Osteocyte (in vitro differentiated cells): Measurements from ENCODE around the gene FAM78B. TPM values are rescaled to one million over a fixed set of nuclear protein-coding genes. Genes with fewer than 3 reads are reported as not detected.

Source experiments
- DNase-seq: peaks from one replicate; pipeline ENCODE4 v3.0.0; 2021; ENCODE audit warnings: mixed read lengths; ENCODE audit not compliant: unreplicated experiment; ENCODE audit errors: extremely low spot score
- H3K27ac Mint-ChIP-seq: one replicate; pipeline ENCODE4 v1.8.0; 2021; ENCODE audit warnings: mild to moderate bottlenecking, mixed read lengths; ENCODE audit not compliant: unreplicated experiment
- H3K27me3 Mint-ChIP-seq: one replicate; pipeline ENCODE4 v1.8.0; 2021; ENCODE audit warnings: mixed read lengths; ENCODE audit not compliant: unreplicated experiment
- H3K36me3 Mint-ChIP-seq: one replicate; pipeline ENCODE4 v1.8.0; 2021; ENCODE audit warnings: mixed read lengths; ENCODE audit not compliant: unreplicated experiment
- H3K4me1 Mint-ChIP-seq: one replicate; pipeline ENCODE4 v1.8.0; 2021; ENCODE audit warnings: mixed read lengths; ENCODE audit not compliant: unreplicated experiment
- H3K4me3 Mint-ChIP-seq: one replicate; pipeline ENCODE4 v1.8.0; 2021; ENCODE audit warnings: mild to moderate bottlenecking, moderate library complexity, mixed read lengths; ENCODE audit not compliant: unreplicated experiment
- H3K9me3 Mint-ChIP-seq: one replicate; pipeline ENCODE4 v1.8.0; 2021; ENCODE audit warnings: mixed read lengths; ENCODE audit not compliant: unreplicated experiment
- total RNA-seq: library from RNA; stranded (reverse); gene quantifications from 2 replicates; pipeline ENCODE4 v1.2.1, GENCODE V29; 2021
- TF ChIP-seq, protein P1 (sequence below): fragments of 200-600 bp; sonication (generic); IDR thresholded peaks from 2 replicates; pipeline ENCODE4 v1.5.0; 2021; ENCODE audit warnings: antibody characterized with exemption, mild to moderate bottlenecking, moderate library complexity

Gene FAM78B
- total RNA-seq, 1 donor from 2014 or later, result 0.51 TPM

DNA sequence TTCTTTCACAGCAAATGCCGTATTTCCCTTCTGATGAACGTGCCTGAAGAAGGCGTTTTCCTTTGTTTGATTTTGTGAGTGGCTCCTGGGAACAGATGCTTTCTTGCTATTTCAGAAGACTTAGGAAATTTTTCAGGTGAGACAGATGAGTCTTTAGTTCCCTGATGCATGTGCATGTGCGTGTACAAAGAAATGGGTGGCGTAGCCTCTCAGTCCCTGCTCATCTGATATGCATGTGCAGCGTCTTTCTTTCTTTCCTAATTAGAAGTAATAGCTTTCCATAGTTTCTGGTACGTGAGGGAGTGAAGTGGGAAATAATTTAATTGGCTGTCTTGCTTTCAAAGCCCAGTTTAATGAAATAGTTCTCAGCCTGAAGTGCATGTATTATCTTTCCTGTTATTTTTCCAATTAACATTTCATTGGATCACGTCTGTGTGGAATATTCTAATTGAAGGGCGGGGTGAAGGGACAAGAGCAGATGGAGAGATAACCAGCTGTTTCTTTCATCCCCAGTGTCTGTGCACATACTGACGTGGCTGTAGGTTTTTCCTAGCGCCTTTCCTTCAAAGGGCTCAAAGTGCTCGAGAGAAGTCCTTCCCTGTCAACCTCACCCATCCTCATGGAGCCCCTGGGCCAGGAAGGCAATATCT lies 104.3 kb downstream of the FAM78B start:
- Mint-ChIP-seq H3K27me3 (no peaks in the 10 kb centered on the region), H3K27ac (no peak overlapping the region), H3K36me3 (no peaks in the 10 kb centered on the region), H3K9me3 (no peaks in the 10 kb centered on the region), H3K4me3 (no peak overlapping the region), H3K4me1 (no peaks in the 10 kb centered on the region)
- no peak for DNase-seq
- TF ChIP-seq, protein P1, sequence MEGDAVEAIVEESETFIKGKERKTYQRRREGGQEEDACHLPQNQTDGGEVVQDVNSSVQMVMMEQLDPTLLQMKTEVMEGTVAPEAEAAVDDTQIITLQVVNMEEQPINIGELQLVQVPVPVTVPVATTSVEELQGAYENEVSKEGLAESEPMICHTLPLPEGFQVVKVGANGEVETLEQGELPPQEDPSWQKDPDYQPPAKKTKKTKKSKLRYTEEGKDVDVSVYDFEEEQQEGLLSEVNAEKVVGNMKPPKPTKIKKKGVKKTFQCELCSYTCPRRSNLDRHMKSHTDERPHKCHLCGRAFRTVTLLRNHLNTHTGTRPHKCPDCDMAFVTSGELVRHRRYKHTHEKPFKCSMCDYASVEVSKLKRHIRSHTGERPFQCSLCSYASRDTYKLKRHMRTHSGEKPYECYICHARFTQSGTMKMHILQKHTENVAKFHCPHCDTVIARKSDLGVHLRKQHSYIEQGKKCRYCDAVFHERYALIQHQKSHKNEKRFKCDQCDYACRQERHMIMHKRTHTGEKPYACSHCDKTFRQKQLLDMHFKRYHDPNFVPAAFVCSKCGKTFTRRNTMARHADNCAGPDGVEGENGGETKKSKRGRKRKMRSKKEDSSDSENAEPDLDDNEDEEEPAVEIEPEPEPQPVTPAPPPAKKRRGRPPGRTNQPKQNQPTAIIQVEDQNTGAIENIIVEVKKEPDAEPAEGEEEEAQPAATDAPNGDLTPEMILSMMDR, result no peak

DNA sequence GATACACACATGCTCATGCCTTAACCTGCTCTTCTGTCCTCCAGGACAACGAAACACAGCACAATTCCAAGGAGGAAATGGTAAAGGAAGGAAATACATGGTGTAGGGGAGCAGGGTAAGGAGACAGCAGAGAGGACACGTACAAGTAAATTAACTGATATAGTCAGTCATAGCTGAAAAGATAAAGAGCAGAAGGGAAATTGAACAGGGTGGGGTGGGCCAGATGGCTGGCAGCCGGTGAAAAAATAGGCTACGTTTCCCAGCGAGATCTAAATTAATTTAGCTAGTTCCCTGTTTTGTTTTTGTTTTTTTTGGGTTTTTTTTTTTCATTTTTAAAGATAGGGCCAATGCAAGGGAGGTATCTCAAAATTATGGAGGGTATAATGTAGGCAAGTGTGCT lies 109.2 kb downstream of the FAM78B start:
- no peak for DNase-seq
- H3K9me3 Mint-ChIP-seq, result no peaks in the 10 kb centered on the region
- H3K4me3 Mint-ChIP-seq, result no peak overlapping the region
- no peak overlapping the region for H3K27ac Mint-ChIP-seq
- no peaks in the 10 kb centered on the region for H3K4me1 Mint-ChIP-seq
- no peaks in the 10 kb centered on the region for H3K27me3 Mint-ChIP-seq
- TF ChIP-seq, protein P1, result no peak
- no peaks in the 10 kb centered on the region for H3K36me3 Mint-ChIP-seq

DNA sequence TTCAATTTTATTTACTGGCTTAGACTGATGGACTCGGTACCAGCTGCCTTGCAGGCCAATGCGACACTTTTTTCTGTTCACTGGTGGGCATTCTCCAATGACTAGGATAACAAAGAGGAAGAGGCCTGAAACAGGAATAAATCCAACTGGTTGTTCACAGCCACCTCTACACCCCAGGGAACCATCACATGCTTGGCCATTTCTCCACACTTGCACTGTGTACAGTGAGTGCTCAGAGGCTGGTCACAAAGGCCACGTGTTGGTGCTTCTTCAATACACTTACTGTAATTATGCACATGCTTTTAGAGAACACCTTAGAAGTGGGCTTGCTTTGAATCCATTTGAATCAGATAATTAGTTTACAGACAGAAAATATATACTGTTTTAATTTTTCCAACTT lies 113.4 kb downstream of the FAM78B start:
- Mint-ChIP-seq H3K4me3 (no peak overlapping the region), H3K27me3 (no peaks in the 10 kb centered on the region), H3K9me3 (no peaks in the 10 kb centered on the region), H3K4me1 (no peaks in the 10 kb centered on the region), H3K27ac (no peak overlapping the region), H3K36me3 (no peaks in the 10 kb centered on the region)
- DNase-seq, result no peak
- TF ChIP-seq, protein P1, result no peak

DNA sequence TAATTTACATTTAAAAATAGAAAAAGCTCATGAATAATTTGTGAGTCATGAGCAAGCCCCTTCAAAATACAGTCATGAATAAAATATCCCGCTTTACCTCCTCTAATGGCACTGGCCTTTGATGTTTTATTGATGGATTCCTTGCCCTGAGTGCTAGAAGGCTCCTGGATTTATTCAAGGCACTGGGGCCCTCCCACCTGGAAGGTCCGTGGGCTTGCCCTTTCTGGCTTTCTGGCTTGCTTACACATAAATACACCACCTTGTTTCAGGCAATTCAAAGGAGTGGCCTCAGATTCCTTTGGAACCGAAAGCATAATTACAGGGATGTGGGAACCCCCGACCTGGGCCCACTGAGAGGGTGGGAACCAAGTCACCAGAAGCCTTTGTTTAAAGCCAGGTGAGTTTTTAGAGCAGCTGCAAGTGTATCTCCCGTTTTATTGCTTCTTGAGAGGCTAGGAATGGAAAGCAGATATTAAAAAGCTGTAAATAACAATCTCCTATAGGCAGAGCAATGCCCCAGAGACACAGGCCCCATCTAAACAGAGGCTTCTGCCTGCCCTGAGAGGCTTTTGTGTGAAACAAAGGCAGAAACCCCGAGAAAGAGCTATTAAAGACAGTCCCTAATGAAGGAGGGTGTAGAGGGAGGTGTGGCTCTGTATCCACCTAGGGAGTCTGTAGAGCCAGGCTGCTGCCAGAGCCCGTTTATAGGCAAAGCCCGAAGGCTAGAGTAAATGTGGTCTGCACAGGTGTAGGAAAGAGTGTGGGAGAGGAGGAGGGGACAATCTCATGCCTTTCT lies 126.4 kb downstream of the FAM78B start:
- Mint-ChIP-seq H3K27me3 (no peaks in the 10 kb centered on the region), H3K9me3 (no peaks in the 10 kb centered on the region)

More for the DNA sequence above, 126.4 kb downstream of the FAM78B start:
- TF ChIP-seq, protein P1, result no peak
- Mint-ChIP-seq H3K4me3 (no peak overlapping the region), H3K27ac (no peak overlapping the region), H3K36me3 (no peaks in the 10 kb centered on the region), H3K4me1 (no peaks in the 10 kb centered on the region)
- DNase-seq, result peak; percentile 27
